Endodermal cell (in vitro differentiated cells): ENCODE results near the gene DCXR. TPM values are rescaled to one million over a fixed set of nuclear protein-coding genes. Genes with fewer than 3 reads are reported as not detected.

Experiments
- DNase-seq: peaks from one replicate; pipeline ENCODE4 v3.0.0-alpha.2; 2017
- H3K27ac ChIP-seq: 2 replicates; pipeline ENCODE4 v1.5.1; 2013; ENCODE audit warnings: mild to moderate bottlenecking, low read depth, low read length, moderate library complexity
- H3K27me3 ChIP-seq: 2 replicates; pipeline ENCODE4 v1.6.1; 2013; ENCODE audit warnings: mild to moderate bottlenecking, low read length, moderate library complexity; ENCODE audit not compliant: insufficient read depth, control insufficient read depth, poor library complexity, severe bottlenecking
- H3K36me3 ChIP-seq: 2 replicates; pipeline ENCODE4 v1.7.0; 2013; ENCODE audit warnings: mild to moderate bottlenecking, low read length, moderate library complexity; ENCODE audit not compliant: control insufficient read depth, insufficient read depth
- H3K4me1 ChIP-seq: one replicate; pipeline ENCODE4 v1.7.0; 2013; ENCODE audit warnings: low read length; ENCODE audit not compliant: control insufficient read depth, insufficient read depth
- H3K4me3 ChIP-seq: 2 replicates; pipeline ENCODE4 v1.5.1; 2013; ENCODE audit warnings: mild to moderate bottlenecking, low read length, moderate library complexity
- H3K9ac ChIP-seq: 2 replicates; pipeline ENCODE4 v1.6.1; 2013; ENCODE audit warnings: mild to moderate bottlenecking, low read length, moderate library complexity; ENCODE audit not compliant: poor library complexity, severe bottlenecking; ENCODE audit errors: extremely low read depth
- H3K9me3 ChIP-seq: 2 replicates; pipeline ENCODE4 v1.6.1; 2013; ENCODE audit warnings: mild to moderate bottlenecking, low read length, moderate library complexity; ENCODE audit not compliant: control insufficient read depth
- H3K27ac Mint-ChIP-seq: 2 replicates; pipeline ENCODE4 v1.8.0; 2020; ENCODE audit warnings: mixed read lengths
- H3K27me3 Mint-ChIP-seq: 2 replicates; pipeline ENCODE4 v1.8.0; 2021; ENCODE audit warnings: mild to moderate bottlenecking, mixed read lengths; ENCODE audit not compliant: insufficient read depth
- H3K36me3 Mint-ChIP-seq: 2 replicates; pipeline ENCODE4 v1.8.0; 2020; ENCODE audit warnings: low read depth, mixed read lengths
- H3K4me1 Mint-ChIP-seq: 2 replicates; pipeline ENCODE4 v1.8.0; 2020; ENCODE audit warnings: mixed read lengths
- H3K4me3 Mint-ChIP-seq: 2 replicates; pipeline ENCODE4 v1.8.0; 2020; ENCODE audit warnings: mild to moderate bottlenecking, moderate library complexity, mixed read lengths
- H3K9me3 Mint-ChIP-seq: 2 replicates; pipeline ENCODE4 v1.8.0; 2020; ENCODE audit warnings: mild to moderate bottlenecking, mixed read lengths
- WGBS, 2 experiments: methylation state at CpG; one replicate each; pipeline versions ENCODE4 v1.1.5 to v1.1.7; 2013; ENCODE audit warnings: missing lambda C conversion rate in 2 of 2, mixed read lengths in 1 of 2; ENCODE audit not compliant: insufficient coverage in 1 of 2, insufficient read length in 1 of 2; 5-methylcytosine and 5-hydroxymethylcytosine counted together
- total RNA-seq, 2 donors: library from RNA; stranded (reverse); fragmentation: NEBNext Ultra II Directional in 1 of 2; extraction: Animal tissue kit (Norgen Biotek cat#: 25700) in 1 of 2; gene quantifications; 2 replicates in 1 of 2; 3 replicates in 1 of 2; pipeline ENCODE4 v1.2.1, GENCODE V29; 2021
- TF ChIP-seq, protein P1 (sequence below): fragments of 200-600 bp; sonication (generic); conservative IDR thresholded peaks from 2 replicates; pipeline ENCODE4 v1.5.0; 2021; ENCODE audit warnings: antibody characterized with exemption, mild to moderate bottlenecking

DCXR gene
- total RNA-seq, 2 donors from 2014 or later = 73.8 to 83.6 TPM

DNA sequence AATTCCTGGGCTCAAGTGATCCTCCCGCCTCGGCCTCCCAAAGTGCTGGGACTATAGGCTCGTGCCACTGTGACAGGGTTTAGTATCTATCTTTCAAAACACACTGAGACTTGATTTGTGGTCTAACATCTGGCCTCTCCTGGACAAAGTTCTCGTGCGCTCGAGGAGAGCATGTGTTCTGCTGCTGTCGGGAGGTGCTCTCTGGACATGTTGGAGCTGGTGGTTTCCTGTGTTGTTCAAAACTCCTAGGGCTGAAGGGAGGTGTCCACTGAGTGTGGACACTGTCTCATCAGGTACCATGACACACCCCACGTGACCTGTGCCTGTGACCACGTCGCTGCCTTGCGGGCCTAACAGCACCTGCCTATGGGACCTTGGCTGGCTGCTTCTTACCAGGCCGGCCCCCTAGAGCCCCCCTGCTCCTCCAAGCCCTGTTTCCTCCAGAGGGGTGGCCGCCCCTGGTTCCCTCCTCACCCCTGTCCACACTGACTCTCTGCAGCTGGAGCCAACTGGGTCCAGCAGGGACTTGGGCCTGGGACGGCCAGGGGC lies 8.5 kb upstream of the DCXR start:
- Histone ChIP-seq H3K4me3 (no peak overlapping the region), H3K9me3 (no peaks in the 10 kb centered on the region), H3K9ac (no peak overlapping the region), H3K36me3 (peaks cover 22% of the 10 kb centered on the region), H3K27ac (no peak overlapping the region), H3K27me3 (no peaks in the 10 kb centered on the region), H3K4me1 (no peaks in the 10 kb centered on the region)
- WGBS, 2 experiments = 90 to 92% methylated on average over 7 to 14 of the region's 14 CpGs
- peaks cover 4% of the 10 kb centered on the region for H3K4me1 Mint-ChIP-seq
- H3K27ac Mint-ChIP-seq = no peak overlapping the region
- H3K27me3 Mint-ChIP-seq = peaks cover 6% of the 10 kb centered on the region
- peaks cover 6% of the 10 kb centered on the region for H3K9me3 Mint-ChIP-seq
- no peak for DNase-seq
- peaks cover 11% of the 10 kb centered on the region for H3K36me3 Mint-ChIP-seq
- no peak overlapping the region for H3K4me3 Mint-ChIP-seq
- TF ChIP-seq, protein P1, sequence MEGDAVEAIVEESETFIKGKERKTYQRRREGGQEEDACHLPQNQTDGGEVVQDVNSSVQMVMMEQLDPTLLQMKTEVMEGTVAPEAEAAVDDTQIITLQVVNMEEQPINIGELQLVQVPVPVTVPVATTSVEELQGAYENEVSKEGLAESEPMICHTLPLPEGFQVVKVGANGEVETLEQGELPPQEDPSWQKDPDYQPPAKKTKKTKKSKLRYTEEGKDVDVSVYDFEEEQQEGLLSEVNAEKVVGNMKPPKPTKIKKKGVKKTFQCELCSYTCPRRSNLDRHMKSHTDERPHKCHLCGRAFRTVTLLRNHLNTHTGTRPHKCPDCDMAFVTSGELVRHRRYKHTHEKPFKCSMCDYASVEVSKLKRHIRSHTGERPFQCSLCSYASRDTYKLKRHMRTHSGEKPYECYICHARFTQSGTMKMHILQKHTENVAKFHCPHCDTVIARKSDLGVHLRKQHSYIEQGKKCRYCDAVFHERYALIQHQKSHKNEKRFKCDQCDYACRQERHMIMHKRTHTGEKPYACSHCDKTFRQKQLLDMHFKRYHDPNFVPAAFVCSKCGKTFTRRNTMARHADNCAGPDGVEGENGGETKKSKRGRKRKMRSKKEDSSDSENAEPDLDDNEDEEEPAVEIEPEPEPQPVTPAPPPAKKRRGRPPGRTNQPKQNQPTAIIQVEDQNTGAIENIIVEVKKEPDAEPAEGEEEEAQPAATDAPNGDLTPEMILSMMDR = no peak

GRCh38 chr17:82043507-82043906 lies 6.0 kb upstream of the DCXR start:
- Histone ChIP-seq H3K27me3 (no peaks in the 10 kb centered on the region), H3K36me3 (peaks cover 14% of the 10 kb centered on the region), H3K9ac (no peak overlapping the region), H3K4me3 (no peak overlapping the region), H3K4me1 (no peaks in the 10 kb centered on the region), H3K27ac (no peak overlapping the region), H3K9me3 (no peaks in the 10 kb centered on the region)
- Mint-ChIP-seq H3K27me3 (peaks cover 13% of the 10 kb centered on the region), H3K27ac (no peak overlapping the region), H3K9me3 (peaks cover 6% of the 10 kb centered on the region), H3K4me3 (no peak overlapping the region), H3K36me3 (peaks cover 11% of the 10 kb centered on the region), H3K4me1 (no peaks in the 10 kb centered on the region)
- WGBS, 2 experiments = 72 to 75% methylated on average over 12 to 16 of the region's 16 CpGs
- DNase-seq = no peak
- TF ChIP-seq, protein P1 = no peak

- Histone ChIP-seq H3K4me1 (no peaks in the 10 kb centered on the region), H3K27ac (no peak overlapping the region), H3K9ac (no peak overlapping the region), H3K27me3 (no peaks in the 10 kb centered on the region), H3K36me3 (peaks cover 11% of the 10 kb centered on the region), H3K4me3 (no peak overlapping the region), H3K9me3 (no peaks in the 10 kb centered on the region)
- Mint-ChIP-seq H3K4me3 (no peak overlapping the region), H3K9me3 (peaks cover 7% of the 10 kb centered on the region), H3K27ac (no peak overlapping the region), H3K27me3 (peaks cover 17% of the 10 kb centered on the region), H3K4me1 (peaks cover 4% of the 10 kb centered on the region), H3K36me3 (peaks cover 9% of the 10 kb centered on the region)
- DNase-seq = no peak
- WGBS, 2 experiments = 93 to 99% methylated on average over 7 to 9 of the region's 9 CpGs
- TF ChIP-seq, protein P1 = no peak
Measured at GRCh38 chr17:82042649-82043048, 5.2 kb upstream of the DCXR start.
